GM21423 (cell line): ENCODE results near the gene DGKQ.

Source experiments
- ATAC-seq: cut with Tn5 transposase; IDR thresholded peaks from one replicate; pipeline ENCODE4 v1.9.1; 2021; ENCODE audit warnings: mild to moderate bottlenecking, moderate library complexity; ENCODE audit not compliant: unreplicated experiment

The DGKQ gene

DNA sequence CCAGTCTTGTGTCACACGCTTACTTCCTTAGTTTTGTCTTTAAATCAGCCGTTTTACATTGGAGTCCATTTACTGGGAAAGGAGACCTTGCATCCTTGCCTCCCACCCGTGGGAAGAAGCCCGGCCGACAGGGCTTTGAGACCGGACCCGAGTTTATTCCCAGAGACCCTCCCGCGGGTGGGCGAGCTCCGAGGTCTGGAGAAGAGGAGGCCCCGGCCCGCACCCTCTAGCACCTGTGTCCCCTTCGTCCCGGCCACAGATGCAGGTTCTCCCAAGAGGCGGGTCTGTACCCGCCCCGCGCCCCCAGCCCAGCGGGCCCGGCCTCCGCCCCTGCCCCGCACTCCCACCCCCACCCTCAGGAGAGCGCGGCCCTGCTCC lies 23.6 kb upstream of the DGKQ start:
- no peak for ATAC-seq

DNA sequence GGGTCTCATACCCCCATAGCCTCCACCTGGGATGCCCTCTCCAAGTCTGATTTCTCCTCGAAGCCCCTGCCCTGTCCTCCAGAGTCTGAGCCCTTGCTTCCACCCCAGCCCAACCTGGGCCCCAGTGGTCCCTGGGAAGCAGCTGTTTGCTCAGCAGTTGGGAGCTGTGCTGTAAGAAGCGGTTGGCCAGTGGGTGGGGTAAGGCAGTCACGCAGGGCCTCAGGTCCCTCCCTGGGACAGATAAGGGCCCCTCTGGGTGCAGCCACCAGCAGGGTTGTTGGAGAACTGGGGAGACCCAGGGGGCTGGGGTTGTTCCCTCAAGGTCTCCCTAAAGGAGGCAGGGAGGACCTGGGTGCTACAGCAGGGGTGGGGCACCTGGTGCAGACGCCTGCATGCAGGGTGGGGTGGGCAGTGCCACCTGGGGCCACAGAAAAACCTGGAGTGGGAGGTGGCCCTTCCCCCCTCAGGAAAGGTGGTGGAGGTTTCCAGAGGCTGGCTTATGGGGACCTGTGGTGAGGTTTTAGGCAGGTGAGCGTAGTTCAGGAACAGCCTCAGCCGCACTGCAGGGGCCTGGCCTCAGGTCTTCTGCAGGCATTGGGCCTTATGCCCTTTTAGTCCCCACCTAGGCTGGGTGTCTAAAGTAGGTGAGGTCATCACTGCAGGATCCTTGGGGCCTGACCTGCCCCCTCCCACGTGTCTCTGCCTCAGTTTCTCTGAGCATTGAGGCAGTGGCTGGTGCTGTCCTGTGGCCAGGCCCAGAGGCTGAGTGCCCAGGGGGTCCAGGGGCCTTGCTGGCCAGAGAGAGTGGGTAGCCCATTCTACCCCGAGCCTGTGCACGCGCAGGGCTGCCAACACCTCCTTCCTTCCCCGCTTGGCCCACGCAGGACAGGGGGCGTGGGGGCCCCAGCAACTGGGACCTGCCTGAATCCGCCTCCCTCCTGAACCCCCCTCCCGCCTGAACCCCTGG lies 22.9 kb upstream of the DGKQ start:
- no peak for ATAC-seq

DNA sequence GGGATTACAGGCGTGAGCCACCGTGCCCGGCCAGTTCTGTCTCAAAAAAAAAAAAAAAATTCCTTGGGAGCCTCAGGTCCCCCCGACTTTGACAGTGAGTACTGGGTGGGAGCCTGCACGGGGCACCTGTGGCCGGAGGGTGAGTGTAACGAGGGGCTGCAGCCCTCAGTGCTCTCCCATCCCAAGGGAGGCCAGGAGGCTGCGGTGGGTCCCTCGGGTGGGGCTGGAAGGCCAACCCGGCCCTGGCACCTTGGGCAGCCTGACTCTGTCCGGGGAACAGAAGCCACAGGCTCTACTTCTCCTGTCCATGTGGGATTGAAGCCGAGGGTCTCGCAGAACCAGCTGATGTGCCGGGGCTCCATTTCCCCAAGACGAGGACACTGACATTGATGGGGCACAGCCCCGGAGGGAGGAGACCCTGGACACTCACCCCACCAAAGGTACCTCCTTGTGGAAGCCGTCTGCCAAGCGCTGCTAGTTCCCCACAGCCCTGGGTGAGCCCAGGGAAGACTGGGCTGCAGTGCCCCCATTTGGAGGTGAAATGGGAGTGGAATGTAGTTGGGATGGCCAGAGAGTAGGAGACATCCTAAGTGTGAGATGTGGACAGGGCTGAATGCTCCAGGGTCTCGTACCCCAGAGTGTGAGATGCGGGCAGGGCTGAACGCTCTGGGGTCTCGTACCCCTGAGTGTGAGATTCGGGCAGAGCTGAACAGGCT lies 22.1 kb upstream of the DGKQ start:
- no peak for ATAC-seq

DNA sequence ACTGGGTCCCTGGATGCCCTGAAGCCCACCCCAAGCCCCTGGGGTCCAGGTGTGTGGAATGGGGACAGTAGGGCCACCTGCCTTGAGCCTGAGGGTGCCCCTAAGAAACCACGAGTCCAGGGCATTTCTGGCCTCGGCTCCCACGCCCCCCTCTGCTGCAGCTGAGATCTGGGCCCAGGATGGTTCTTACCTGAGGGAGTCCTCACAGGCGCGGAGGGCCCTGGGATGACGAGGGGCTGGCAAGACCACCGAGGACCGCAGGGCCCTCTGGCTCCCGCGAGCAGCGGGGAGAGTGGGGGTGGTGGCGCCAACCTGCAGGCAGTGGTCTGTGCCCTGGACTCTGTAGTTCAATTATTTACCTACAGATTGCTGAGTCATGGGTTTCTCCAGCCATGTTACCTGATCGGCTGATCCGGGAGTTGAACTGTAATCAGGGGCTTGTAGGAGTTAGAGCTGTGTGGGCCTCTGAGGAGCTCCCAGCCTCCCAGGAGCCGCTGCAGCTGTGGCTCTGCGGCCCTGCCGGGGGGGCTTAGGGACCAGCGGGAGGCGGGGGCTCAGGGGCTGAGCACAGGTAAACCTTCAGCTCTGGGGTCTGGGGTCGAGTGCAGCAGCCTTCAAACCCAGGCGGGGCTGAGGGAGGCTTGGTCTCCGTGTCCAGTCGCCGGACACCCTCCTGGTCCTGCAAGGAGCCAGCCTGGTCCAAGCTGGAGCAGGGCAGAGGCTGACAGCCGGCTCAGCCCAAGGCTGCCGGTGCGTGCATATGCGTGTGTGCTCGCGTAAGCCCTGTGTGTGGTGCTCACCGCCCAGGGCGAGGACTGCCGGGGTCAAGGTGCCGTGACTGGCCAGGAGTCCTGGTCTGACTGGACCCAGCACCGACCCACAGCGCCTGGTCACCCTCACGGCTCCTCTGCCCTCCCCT lies 20.0 kb upstream of the DGKQ start, which contains the start of gene SLC26A1:
TSS of gene SLC26A1 (minus strand) at position 294 of the 919 bp plus-strand sequence. CDS start 1,701 bp downstream, outside the sequence.
- no peak for ATAC-seq

DNA sequence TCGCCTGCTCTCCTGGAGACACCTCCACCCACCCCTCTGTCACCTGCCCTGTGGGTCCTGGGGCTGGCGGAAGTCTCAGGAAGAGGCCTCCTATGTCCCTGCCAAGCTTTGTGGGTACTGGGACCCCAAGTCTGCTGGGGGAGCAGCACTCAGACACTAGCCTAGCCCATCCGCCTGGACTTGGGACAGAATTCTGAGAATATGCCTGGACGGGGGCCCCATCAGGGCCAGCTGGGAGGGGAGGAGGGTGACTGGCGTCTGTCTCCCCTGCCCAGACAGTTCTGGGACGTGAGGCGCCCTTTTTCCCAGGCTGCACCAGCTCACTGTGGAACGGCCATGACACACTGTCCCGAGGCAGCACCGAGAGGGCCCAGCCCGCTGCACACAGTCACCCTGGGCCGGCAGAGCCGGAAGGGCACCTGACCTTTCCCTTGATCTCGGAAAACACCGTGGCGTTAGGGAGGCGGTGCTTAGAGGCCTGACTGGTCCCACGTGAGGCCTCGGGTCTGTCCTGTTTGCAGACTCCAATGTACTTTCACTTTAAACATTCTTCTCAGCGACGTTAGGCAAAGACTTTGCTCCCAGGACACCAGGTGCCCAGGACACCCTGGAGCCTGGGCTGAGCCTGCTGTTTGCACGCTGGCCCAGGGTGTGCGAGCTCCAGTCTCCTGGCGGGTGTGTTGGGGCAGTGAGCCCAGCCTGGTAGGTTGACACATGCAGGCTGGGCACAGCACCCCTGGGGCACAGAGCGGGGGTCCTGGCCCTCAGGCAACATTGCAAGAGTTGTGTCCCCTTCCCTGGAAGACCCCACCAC lies 19.1 kb upstream of the DGKQ start:
- ATAC-seq: no peak

DNA sequence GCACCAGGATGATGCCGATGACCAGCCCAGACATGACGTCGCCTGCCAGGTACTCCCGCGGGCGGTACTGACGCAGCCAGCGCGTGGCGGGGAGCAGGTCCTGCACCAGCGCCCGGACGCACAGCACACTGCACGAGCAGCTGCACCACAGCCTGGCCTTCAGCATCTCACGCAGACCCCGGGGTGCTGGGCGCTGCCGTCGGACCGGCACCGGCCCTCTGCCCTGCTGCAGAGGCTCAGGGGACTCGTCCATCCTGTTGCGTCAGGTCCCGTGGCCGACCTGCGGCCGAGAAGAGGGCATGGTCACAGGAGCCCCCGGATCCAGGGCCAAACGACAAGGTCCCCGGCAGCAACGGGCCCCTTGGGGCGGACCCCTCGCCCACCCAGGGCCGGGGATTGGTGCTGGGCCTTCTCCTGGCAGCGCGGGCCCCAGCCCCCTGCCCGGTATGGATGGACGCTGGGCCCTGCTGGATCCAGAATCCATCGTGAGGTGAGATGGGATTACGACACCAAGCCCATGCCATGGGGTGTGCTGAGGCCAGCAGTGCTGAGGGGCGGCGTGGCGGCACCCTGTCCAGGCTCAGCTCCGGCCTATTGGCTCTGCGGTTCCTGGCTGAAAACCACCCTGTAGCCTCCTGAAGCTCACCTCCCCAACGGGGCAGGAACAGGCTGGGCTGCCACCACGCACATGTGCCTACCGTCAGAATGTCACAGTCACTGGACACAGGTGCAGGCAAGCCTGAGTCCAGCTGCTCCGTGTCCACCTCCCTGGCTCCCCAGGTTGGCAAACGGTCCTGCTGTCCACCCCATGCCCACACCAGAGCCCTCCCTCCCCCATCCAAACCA lies 18.3 kb upstream of the DGKQ start:
- ATAC-seq: no peak

DNA sequence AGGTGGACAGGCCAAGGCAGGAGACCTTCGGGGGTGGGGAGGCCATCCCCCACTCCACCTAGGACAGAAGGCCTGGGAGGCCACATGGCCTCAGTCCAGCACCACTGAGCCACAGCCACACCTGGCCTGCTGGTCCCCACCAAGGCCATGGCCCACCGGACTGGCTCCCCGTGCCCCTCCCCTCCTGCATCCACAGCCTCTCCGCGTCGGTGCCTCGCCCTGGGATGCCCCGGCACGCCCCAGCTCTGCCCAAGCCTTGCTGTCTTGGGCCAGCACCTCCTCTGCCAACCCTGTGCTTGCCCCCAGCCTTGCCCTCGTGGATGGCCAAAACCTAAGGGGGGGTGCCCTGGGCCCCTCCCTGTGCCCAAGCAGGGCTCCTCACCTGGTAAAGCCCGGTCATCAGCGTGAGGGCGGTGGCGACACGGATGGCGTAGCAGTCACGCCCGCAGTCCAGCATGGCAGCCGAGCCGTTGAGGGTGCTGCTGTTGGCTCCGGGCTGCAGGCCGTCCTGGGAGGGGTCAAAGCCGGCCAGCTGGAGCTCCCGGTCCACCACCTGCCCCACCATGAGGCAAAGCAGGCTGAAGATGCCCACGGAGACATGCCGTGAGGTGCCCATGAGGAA lies 17.5 kb upstream of the DGKQ start:
- no peak for ATAC-seq

DNA sequence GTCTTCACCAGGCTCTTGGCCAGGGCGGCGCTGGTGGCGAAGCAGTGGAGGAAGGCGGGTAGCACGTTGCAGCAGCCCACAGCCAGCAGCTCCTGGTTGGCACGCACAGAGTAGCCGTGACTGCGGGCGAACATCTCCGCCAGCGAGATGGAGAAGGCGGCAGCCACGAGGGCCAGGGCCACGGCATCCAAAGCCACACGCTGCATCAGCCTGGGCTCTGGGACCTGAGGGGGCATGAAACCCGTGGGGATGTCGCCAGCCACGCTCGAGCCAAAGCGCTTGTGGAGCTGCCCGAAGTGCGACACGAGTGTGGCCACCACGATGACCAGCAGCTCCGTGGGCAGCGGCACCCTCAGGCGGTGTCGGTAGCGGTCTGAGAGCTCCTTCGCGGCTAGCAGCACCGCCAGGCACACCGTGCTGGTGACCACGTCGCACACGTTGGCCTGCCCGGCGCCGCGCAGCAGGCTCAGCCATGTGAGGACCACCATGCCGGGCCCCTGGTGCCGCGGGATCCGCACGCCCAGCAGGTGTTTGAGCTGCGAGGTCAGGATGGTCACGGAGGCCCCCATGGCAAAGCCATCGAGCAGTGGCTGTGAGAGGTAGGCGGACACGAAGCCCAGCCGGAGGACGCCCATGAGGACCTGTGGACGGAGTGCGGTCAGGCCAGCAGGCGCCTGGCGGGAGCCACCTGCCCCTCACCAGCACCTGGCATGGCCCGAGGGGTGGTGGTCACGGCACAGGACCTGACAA lies 16.5 kb upstream of the DGKQ start:
- no peak for ATAC-seq

DNA sequence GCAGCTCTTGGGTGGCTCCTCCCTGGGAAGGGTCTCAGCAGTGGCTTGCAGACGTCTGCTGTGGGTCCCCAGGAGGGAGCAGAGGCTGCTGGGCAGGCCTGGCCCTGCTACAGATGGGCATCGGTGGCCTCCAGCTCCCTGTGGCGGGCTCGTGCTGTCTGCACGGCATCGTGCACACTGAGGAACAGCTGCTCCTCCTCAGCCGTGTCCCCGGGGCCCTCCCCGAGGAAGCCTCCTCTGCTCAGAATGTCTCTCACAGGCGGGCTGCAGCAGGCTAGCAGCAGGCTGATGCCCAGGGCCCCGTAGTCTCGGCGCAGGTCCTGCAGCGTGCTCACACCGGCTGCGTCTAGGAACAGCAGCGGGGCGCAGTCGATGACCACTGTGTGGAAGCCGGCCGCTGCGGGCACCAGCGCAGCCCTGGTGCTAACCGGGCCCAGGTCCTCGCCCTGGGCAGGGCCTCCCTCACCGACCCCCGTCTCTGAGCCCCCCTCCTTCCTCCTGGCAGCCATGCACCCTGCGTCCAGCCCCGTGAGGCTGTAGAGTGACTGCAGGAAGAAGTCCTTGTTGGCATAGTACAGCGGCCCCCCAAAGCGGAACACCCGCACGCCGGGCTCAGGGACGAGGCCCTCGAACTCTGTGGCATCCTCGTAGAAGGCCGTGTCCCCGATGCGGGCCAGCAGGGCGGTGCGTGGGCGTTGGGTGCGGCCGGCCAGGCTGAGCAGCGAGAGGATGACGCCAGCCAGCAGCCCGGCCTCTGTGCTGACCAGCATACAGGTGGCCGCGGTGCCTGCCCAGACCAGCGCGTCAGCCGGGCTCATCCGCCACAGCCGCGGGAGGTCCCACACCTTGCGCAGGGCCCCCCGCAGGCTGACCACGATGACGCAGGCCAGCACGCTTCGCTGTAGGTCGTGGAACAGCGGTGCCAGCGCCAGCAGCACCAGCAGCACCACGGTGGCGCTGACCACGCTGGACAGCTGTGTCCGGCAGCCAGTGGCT lies 15.7 kb upstream of the DGKQ start:
- ATAC-seq: no peak

DNA sequence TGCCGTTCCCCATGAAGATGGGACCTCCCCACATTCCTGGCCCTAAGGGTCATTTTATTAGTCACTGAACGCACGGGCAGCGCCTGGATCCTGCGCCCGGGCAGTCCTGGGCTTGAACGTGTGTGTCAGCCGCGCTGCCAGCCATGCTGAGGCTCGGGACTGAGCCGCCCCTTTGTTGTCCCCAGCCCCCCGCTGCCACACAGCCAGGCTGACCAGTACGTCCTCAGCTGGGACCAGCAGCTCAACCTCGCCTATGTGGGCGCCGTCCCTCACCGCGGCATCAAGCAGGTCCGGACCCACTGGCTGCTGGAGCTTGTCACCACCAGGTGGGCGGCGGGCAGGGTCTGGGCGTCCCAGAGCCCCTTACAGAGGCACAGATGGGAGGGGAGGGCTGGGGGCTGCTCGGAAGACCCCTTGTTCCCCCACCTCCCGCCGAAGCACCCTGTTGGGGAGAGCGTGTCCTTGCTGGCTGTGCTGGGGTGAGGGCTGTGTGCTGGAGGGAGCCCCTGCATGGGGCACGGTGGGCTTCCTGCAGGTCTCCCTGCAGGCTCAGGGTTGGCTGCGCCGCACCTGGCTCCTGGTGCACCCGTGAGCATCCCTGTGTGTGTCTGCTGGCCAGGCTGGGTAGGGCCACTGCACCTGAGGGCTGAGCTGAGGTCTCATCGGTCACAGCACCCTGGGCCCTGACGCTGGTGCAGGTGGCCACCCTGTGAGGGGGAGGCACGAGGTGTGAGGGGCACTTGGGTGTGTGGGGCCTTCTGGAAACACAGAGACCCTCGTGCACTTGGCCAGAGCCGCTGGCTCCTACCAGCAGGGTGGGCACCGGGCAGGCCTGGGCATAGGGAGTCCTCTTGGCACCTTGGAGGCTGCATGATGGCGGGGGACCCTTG lies 14.5 kb upstream of the DGKQ start:
- no peak for ATAC-seq

DNA sequence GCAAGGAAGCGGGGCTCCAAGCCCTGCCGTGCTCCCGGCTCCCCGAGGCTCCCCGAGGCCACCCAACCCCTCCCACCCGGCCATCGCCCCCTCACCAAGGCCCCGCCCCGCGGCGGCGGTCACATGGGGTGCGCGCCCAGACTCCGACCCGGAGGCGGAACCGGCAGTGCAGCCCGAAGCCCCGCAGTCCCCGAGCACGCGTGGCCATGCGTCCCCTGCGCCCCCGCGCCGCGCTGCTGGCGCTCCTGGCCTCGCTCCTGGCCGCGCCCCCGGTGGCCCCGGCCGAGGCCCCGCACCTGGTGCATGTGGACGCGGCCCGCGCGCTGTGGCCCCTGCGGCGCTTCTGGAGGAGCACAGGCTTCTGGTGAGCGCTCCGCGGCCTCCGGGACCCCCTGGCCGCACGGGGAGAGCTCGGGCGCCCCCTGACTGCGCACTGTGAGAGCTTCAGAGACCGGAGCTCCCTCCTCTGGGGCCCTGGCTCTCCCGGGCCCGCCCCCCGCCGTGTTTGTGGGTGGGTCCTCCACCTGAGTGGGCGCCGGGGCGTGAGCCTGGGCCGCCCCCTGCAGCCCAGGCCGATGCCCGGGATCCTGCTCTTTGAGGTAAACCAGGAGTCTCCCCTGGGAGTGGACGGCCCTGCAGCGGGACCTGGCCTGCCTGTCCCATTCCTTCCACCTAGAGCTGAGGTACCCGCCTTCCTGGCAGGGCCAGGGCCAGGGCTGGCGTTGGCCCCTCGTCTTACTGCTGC lies 13.7 kb upstream of the DGKQ start, which contains the start of gene IDUA:
TSS of gene IDUA (plus strand) at position 166 of the 745 bp plus-strand sequence. CDS start at position 207, 41 bp downstream.
- ATAC-seq: peak; percentile 68

DNA sequence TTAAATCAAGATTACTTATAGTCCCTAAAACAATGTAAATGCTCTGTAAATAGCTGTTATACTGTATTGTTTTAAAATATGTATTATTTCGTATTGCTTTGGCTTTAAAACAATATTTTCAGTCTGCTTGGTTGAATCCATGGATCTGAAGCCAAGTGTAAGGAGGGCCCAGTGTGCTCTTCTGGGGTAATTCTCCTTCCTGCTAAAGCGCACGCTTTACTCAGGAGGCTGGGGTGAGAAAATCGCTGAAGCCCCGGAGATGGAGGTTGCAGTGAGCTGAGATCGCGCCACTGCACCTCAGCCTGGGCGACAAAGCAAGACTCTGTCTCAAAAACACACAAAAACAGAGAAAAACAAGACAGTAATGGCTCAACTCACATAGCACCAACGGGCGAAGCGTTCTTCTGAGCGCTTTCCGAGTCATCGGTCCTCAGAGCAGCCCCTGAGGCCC lies 13.1 kb upstream of the DGKQ start:
- ATAC-seq: no peak

DNA sequence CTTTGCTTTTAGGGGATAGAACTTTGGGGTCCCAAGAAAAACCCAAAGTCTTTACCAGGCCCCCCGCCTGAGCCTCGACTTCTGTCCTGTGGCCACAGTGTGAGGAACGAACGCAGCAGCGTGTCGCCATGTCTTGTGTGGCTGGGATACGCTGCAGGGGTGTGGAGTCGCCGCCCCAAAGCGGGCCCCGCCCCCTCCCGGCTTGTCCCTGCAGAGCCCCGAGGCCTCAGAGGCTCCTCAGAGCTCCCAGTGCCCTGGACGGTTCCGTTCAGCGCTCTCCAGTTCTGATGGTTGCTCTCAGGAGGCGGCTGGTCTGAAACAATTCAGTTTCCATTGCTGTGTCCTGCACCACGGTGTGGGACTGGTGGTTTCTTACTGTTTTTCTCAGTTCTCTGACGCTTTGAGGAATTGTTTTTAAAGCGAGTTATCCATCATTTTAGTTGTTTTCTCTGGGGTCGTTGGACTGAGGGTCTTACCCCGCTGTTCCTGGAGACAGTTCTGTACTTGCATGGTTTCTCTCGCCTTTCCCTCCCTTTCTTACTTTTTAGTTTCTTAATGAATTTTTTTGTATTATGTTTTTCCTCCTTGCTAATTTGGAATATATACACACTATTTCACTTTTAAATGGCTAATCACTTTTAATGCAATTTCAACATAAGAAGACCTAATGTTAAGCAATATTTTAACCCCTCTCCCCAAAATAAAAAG lies 11.9 kb upstream of the DGKQ start:
- no peak for ATAC-seq

DNA sequence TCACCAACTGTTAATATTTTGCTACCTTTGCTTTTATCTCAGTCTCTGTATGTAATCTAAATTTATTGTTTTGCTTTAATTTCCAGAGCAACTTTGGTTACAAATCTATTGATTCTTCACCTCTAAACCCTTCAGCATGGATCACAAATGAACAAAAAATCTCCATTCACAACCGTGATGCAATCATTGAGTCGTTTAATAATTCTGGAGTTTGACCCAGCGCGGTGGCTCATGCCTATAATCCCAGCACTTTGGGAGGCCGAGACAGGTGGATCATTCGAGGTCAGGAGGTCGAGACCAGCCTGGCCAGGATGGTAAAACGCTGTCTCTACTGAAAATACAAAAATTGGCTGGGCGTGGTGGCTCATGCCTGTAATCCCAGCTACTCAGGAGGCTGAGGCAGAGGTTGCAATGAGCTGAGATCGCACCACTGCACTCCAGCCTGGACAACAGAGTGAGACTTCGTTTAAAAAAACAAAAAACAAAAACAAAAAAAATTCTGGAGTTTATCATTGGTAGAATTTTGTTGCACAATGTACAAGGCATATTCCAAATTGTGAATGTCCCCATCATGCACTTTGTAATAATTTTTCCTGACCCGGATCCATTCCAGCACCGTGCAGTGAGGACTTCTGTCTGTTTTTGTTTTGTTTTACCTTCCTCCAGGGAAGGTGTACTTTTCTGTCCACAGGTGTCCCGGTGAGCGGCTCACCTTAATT lies 11.1 kb upstream of the DGKQ start:
- no peak for ATAC-seq
